T-cell (primary cell): ENCODE measurements around the gene ZNF385A. TPM values are rescaled to one million over a fixed set of nuclear protein-coding genes. Genes with fewer than 3 reads are reported as not detected.
A peak's percentile ranks its signal among the peaks of the same experiment; 100 is the strongest.

Source experiments
- ATAC-seq, 4 experiments: fragments of 200-7000 bp in 3 of 4; fragments of 150-1000 bp in 1 of 4; cut with Tn5 transposase; replicated peaks in 1 of 4; 1 replicate in 3 of 4; 2 replicates in 1 of 4; pipeline ENCODE4 v1.10.0; 2021; ENCODE audit warnings: moderate library complexity in 3 of 4, mild to moderate bottlenecking in 2 of 4, moderate number of reproducible peaks in 1 of 4
- CTCF ChIA-PET, 2 donors: fragments of 300-600 bp; sonication (Branson Sonifier 250); formaldehyde crosslinking; loops; one replicate each; lab custom pipeline; 2022; ENCODE audit warnings: antibody characterized with exemption in 2 of 2; lab: Charles Lee
- POLR2A ChIA-PET, 2 donors: fragments of 300-600 bp; sonication (Branson Sonifier 250); formaldehyde crosslinking; loops; one replicate each; lab custom pipeline; 2022; ENCODE audit warnings: antibody characterized with exemption in 2 of 2; lab: Charles Lee
- DNase-seq, 35 experiments: peaks; one replicate each; pipeline versions ENCODE4 v3.0.0 to v3.0.0-alpha.2; 2013 to 2023
- H3K27ac ChIP-seq: one replicate; pipeline ENCODE4 v1.5.1; 2013; ENCODE audit warnings: low read length
- H3K27me3 ChIP-seq, 2 experiments: replicated peaks in 1 of 2; 1 replicate in 1 of 2; 2 replicates in 1 of 2; pipeline versions ENCODE4 v1.6.1 to v1.7.0; 2013; ENCODE audit warnings: low read length in 1 of 2, mixed read lengths in 1 of 2; ENCODE audit not compliant: control insufficient read depth in 2 of 2, insufficient read depth in 2 of 2; ENCODE audit errors: extremely low read depth in 1 of 2
- H3K36me3 ChIP-seq, 2 donors: 1 replicate in 1 of 2; 2 replicates in 1 of 2; pipeline versions ENCODE4 v1.6.1 to v1.7.0; 2013; ENCODE audit warnings: low read length in 1 of 2; ENCODE audit not compliant: control insufficient read depth in 2 of 2, insufficient read depth in 1 of 2; ENCODE audit errors: extremely low read depth in 1 of 2
- H3K4me1 ChIP-seq, 2 experiments: 1 replicate in 1 of 2; 2 replicates in 1 of 2; pipeline versions ENCODE4 v1.6.1 to v1.7.0; 2013; ENCODE audit warnings: low read length in 2 of 2, mixed read lengths in 1 of 2; ENCODE audit not compliant: insufficient read depth in 2 of 2, control insufficient read depth in 1 of 2; ENCODE audit errors: extremely low read depth in 1 of 2
- H3K4me3 ChIP-seq, 2 donors: 1 replicate in 1 of 2; 2 replicates in 1 of 2; pipeline versions ENCODE4 v1.5.1 to v1.7.0; 2013; ENCODE audit warnings: mild to moderate bottlenecking in 2 of 2, low read length in 1 of 2, moderate library complexity in 1 of 2; ENCODE audit not compliant: control insufficient read depth in 1 of 2; ENCODE audit errors: extremely low read depth in 1 of 2
- H3K9me3 ChIP-seq: 2 replicates; pipeline ENCODE4 v1.7.0; 2013
- H3K27ac Mint-ChIP-seq, 2 donors: one replicate each; pipeline ENCODE4 v1.8.0; 2020 to 2021; ENCODE audit warnings: mild to moderate bottlenecking in 2 of 2, mixed read lengths in 2 of 2
- H3K27me3 Mint-ChIP-seq, 2 donors: one replicate each; pipeline ENCODE4 v1.8.0; 2021 to 2022; ENCODE audit warnings: mixed read lengths in 2 of 2
- H3K36me3 Mint-ChIP-seq: one replicate; pipeline ENCODE4 v1.8.0; 2021; ENCODE audit warnings: mixed read lengths
- H3K4me1 Mint-ChIP-seq, 3 donors: one replicate each; pipeline ENCODE4 v1.8.0; 2020 to 2022; ENCODE audit warnings: mixed read lengths in 3 of 3, mild to moderate bottlenecking in 1 of 3
- H3K4me3 Mint-ChIP-seq, 3 donors: one replicate each; pipeline ENCODE4 v1.8.0; 2020 to 2022; ENCODE audit warnings: mild to moderate bottlenecking in 3 of 3, mixed read lengths in 3 of 3, moderate library complexity in 3 of 3
- H3K9me3 Mint-ChIP-seq, 3 donors: one replicate each; pipeline ENCODE4 v1.8.0; 2020 to 2022; ENCODE audit warnings: mixed read lengths in 3 of 3
- WGBS: methylation state at CpG from one replicate; pipeline ENCODE4 v1.1.5; 2013; ENCODE audit warnings: missing lambda C conversion rate; ENCODE audit not compliant: insufficient coverage; 5-methylcytosine and 5-hydroxymethylcytosine counted together
- total RNA-seq, 35 experiments: library from RNA in 6 of 35; stranded (reverse) in 6 of 35; fragments of 120-200 nt in 1 of 35; gene quantifications; one replicate each; pipeline versions ENCODE4 v1.2.1 to v1.2.4 and lab custom pipeline; 2013 to 2026

ZNF385A gene
- total RNA-seq, 5 donors from 2014 or later (not counting 1 experiment from before 2014, with no cell fraction given) = 0.90 to 2.7 (median 1.2) TPM

DNA sequence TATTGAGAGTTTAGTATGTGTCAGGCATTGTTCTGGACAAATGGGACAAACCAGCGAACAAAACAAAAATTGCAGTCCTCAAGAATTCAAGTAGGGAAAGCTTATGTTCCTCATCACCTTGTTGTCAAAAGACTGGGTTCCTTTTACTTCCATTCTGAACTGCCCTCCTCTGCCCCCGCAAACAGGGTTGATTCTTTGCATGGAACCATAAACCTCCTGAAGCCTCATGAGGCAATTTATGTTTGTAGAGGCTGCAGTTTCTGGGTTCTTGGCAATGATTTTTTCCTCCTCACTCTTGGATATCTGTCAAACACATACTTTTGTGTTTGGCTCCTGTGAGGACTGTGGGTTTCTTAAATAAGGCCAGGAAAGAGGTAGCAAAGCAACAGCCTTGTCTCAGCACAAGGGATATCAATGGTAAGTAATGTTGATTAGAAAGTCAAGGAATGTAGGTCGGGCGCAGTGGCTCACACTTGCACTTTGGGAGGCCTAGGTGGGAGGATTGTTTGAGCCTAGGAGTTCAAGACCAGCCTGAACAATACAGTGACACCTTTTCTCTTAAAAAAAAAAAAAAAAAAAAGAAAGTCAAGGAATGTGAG, 45.7 kb downstream of the ZNF385A start:
- Histone ChIP-seq H3K9me3 (no peaks in the 10 kb centered on the region), H3K4me1 (no peaks in the 10 kb centered on the region), H3K36me3 (peaks cover 9 to 41% of the 10 kb centered on the region in 2 donors), H3K4me3 (no peak overlapping the region), H3K27me3 (no peaks in the 10 kb centered on the region), H3K27ac (no peak overlapping the region)
- H3K27me3 Mint-ChIP-seq = no peaks in the 10 kb centered on the region
- ChIA-PET POLR2A (interaction anchor here in 1 of 2 donors (0.6 kb wide), 1 partner anchor 109 kb away, joined by 5 read pairs; no protein-coding TSS in a partner anchor), CTCF (interaction anchor here in 1 of 2 donors (0.6 kb wide), 1 partner anchor 15 kb away, joined by 3 read pairs; no protein-coding TSS in a partner anchor)
- no CpG with 5 or more reads among the region's 4 CpGs for WGBS
- no peak overlapping the region for H3K4me3 Mint-ChIP-seq
- peaks cover 30% of the 10 kb centered on the region for H3K36me3 Mint-ChIP-seq
- no peaks in the 10 kb centered on the region for H3K9me3 Mint-ChIP-seq
- ATAC-seq (no peak), DNase-seq (no peak)
- no peak overlapping the region for H3K27ac Mint-ChIP-seq
- peaks cover 18 to 32% (median 25%) of the 10 kb centered on the region in 3 donors for H3K4me1 Mint-ChIP-seq

GRCh38 chr12:54337854-54338650, 46.5 kb downstream of the ZNF385A start:
- Mint-ChIP-seq H3K4me3 (no peak overlapping the region), H3K27me3 (no peaks in the 10 kb centered on the region), H3K27ac (peak overlapping the region in 1 of 2 donors; percentile 39), H3K4me1 (peaks cover 25 to 38% (median 32%) of the 10 kb centered on the region in 3 donors), H3K36me3 (peaks cover 25% of the 10 kb centered on the region), H3K9me3 (no peaks in the 10 kb centered on the region)
- DNase-seq (no peak), ATAC-seq (no peak)
- ChIA-PET CTCF (interaction anchor here (0.5 to 2.1 kb wide), 8 partner anchors 13 to 86 kb away, joined by 3 to 11 read pairs (median 4); partner anchors contain the start of gene COPZ1 (in 1 of the 2)), POLR2A (interaction anchor here in 1 of 2 donors (0.6 kb wide), 2 partner anchors 13 to 109 kb away, joined by 4 to 5 read pairs; partner anchors contain the start of gene COPZ1)
- Histone ChIP-seq H3K36me3 (peaks cover 6 to 34% of the 10 kb centered on the region in 2 donors), H3K4me3 (no peak overlapping the region), H3K9me3 (no peaks in the 10 kb centered on the region), H3K27ac (no peak overlapping the region), H3K4me1 (peaks cover 3% of the 10 kb centered on the region in 2 experiments), H3K27me3 (no peaks in the 10 kb centered on the region)
- 100% methylated on average over 1 of the region's 3 CpGs for WGBS

- peaks cover 20% of the 10 kb centered on the region for H3K36me3 Mint-ChIP-seq
- H3K9me3 Mint-ChIP-seq = no peaks in the 10 kb centered on the region
- H3K4me3 Mint-ChIP-seq = no peak overlapping the region
- Histone ChIP-seq H3K4me3 (no peak overlapping the region), H3K27me3 (no peaks in the 10 kb centered on the region), H3K27ac (no peak overlapping the region), H3K4me1 (peaks cover 3 to 4% of the 10 kb centered on the region in 2 experiments), H3K9me3 (no peaks in the 10 kb centered on the region), H3K36me3 (peaks cover 3 to 29% of the 10 kb centered on the region in 2 donors)
- ATAC-seq (no peak), DNase-seq (no peak)
- ChIA-PET POLR2A (interaction anchor here in 1 of 2 donors (0.6 kb wide), 1 partner anchor 12 kb away, joined by 4 read pairs; the partner anchor contains the start of gene COPZ1), CTCF (interaction anchor here (0.5 to 2.1 kb wide), 10 partner anchors 12 to 96 kb away, joined by 3 to 14 read pairs (median 5); partner anchors contain the start of gene COPZ1 (in 1 of the 2))
- peak overlapping the region in 1 of 2 donors; percentile 34 for H3K27ac Mint-ChIP-seq
- no peaks in the 10 kb centered on the region for H3K27me3 Mint-ChIP-seq
- peaks cover 28 to 38% (median 32%) of the 10 kb centered on the region in 3 donors for H3K4me1 Mint-ChIP-seq
- 100% methylated on average over 1 of the region's 3 CpGs for WGBS
These were observed 47.2 kb downstream of the ZNF385A start for GRCh38 chr12:54337280-54337842.

DNA sequence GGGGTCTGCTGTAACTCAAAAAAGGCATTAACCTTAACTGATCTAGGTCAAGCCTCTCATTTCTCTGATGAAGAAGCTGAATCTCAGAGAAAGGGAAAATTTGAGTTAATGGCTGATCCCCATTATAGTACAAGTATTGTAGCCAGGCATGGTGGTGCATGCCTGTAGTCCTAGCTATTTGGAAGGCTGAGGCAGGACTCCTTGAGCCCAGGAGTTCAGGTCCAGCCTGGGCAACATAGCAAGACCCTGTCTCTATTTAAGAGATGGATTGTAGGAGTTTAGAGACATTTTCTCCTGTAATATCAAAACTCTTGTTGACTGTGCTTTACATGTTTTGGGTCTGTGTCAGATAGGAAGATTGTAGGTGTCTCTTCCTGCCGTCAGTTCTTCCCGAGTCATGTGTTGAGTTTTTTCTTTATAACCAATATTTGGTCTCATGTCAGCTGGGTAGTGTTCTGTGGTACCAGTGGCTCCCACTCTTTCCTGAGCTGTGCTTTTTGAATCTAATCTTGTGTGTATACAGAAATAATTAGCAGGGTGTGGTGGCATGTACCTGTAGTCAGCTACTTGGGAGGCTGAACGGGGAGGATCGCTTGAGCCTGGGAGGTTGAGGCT, 51.0 kb downstream of the ZNF385A start:
- CTCF ChIA-PET = interaction anchor here (0.6 to 4.4 kb wide), 4 partner anchors 10 to 74 kb away, joined by 3 to 47 read pairs (median 4); partner anchors contain the start of gene COPZ1 (in 1 of the 2)
- ATAC-seq = no peak
- H3K9me3 ChIP-seq = no peaks in the 10 kb centered on the region
- no peaks in the 10 kb centered on the region for H3K9me3 Mint-ChIP-seq
- no peak for DNase-seq
- H3K36me3 Mint-ChIP-seq = peaks cover 2% of the 10 kb centered on the region
- no peaks in the 10 kb centered on the region for H3K27me3 Mint-ChIP-seq
- H3K4me1 Mint-ChIP-seq = peaks cover 57 to 64% (median 59%) of the 10 kb centered on the region in 3 donors
- H3K4me1 ChIP-seq = peaks cover 13 to 28% of the 10 kb centered on the region in 2 experiments
- no peak overlapping the region for H3K27ac Mint-ChIP-seq
- H3K4me3 ChIP-seq = no peak overlapping the region
- H3K27ac ChIP-seq = no peak overlapping the region
- POLR2A ChIA-PET = no interaction called here
- H3K36me3 ChIP-seq = no peaks in the 10 kb centered on the region
- peak overlapping the region in 1 of 3 donors; percentile 13 for H3K4me3 Mint-ChIP-seq
- H3K27me3 ChIP-seq = no peaks in the 10 kb centered on the region
- no CpG with 5 or more reads among the region's 4 CpGs for WGBS

DNA sequence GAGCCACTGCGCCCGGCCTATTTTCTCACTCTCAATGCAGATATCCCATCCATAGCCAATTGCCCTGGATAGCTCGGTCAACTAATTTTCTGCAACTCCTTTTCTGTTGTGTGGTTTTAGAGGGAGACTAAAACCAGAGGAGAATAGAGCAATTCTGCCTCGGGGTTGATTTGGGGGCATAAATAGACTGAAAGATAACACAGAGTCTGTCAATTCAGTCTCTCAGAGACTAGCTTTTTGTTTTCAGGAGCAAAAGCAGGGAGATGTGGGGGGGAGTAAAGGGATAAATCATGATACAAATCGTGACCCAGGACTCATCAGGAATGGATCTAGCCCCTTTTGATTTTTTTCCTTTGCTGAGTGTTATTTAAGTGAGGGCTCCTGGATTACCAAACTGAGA, 53.1 kb downstream of the ZNF385A start:
- peak overlapping the region; percentile 67 for H3K27ac ChIP-seq
- no peaks in the 10 kb centered on the region for H3K27me3 ChIP-seq
- CTCF ChIA-PET = interaction anchor here in 1 of 2 donors (0.6 kb wide), 1 partner anchor 1189 kb away, joined by 3 read pairs; no protein-coding TSS in a partner anchor
- Mint-ChIP-seq H3K36me3 (peaks cover 3% of the 10 kb centered on the region), H3K27me3 (no peaks in the 10 kb centered on the region), H3K27ac (peak overlapping the region; percentile 92), H3K4me3 (peak overlapping the region in 2 of 3 donors; percentile 34 to 47), H3K4me1 (peaks cover 61 to 67% (median 62%) of the 10 kb centered on the region in 3 donors), H3K9me3 (no peaks in the 10 kb centered on the region)
- peaks cover 13 to 35% of the 10 kb centered on the region in 2 experiments for H3K4me1 ChIP-seq
- POLR2A ChIA-PET = no interaction called here
- H3K9me3 ChIP-seq = no peaks in the 10 kb centered on the region
- no peak overlapping the region for H3K4me3 ChIP-seq
- ATAC-seq (no peak), DNase-seq (no peak)
- WGBS = 100% methylated on average over 2 of the region's 5 CpGs
- H3K36me3 ChIP-seq = no peaks in the 10 kb centered on the region
